HG02642 (cell line): ENCODE measurements around the gene RET.

Experiments
- ATAC-seq: cut with Tn5 transposase; IDR thresholded peaks from one replicate; pipeline ENCODE4 v1.9.1; 2021; ENCODE audit warnings: mild to moderate bottlenecking; ENCODE audit not compliant: unreplicated experiment, poor library complexity

The RET gene

DNA sequence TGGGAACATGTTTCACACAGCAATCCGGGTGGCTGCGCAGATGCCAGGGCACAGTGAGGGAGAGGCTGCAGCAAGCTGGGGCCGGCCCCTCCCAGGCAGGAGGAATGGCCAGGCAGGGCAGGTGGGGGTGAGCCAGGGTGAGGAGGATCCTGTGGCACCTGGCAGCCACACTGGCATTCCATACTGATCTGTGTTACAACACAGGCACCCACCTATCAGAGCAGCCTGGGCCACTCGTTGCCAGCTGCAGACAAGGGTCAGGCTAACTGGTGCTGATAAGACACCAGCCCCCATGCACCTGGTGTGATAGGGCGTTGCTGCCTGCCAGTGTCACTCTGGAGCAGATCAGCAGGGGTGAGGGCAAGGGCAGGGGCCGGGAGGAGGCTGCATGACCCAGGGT, 16.6 kb upstream of the RET start:
- ATAC-seq, result no peak

DNA sequence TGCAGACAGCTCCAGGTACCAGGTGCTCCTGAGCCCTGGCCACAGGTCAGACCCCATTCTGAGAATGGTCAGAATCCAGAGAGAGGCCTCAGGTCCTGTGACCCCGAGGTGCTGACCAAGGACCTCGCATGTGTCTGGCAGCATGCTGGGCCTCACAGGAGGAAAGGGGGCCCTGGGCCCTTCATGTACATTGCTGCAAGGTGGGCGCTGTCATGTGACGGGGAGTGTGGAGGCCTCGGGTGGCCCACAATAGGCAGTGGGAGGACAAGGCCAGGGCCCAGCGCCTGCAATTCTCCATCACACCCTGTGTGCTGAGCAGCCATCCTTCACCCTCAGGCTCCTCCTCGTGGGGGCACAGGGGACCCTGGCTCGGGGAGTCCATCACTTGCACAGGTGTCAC, 15.5 kb upstream of the RET start:
- no peak for ATAC-seq

DNA sequence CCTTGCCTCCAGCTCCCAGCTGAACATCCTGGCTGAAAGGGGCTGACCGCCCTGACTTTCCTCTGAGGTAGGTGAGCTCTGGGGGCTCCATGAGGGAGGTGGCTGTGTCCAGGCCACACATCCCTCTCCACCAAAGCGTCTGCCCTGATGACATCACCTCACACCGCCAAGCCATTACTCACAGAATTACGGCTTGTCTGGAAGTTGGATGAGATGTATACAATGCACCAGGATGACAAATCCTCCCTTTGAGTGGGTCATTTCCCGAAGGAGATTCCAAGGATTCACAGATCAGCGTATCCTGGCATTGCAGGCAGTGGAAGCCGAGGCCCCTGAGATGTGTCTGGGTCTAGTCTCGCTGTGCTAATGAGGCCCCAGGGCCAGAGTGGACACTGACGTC, 15.1 kb upstream of the RET start:
- ATAC-seq, result no peak

DNA sequence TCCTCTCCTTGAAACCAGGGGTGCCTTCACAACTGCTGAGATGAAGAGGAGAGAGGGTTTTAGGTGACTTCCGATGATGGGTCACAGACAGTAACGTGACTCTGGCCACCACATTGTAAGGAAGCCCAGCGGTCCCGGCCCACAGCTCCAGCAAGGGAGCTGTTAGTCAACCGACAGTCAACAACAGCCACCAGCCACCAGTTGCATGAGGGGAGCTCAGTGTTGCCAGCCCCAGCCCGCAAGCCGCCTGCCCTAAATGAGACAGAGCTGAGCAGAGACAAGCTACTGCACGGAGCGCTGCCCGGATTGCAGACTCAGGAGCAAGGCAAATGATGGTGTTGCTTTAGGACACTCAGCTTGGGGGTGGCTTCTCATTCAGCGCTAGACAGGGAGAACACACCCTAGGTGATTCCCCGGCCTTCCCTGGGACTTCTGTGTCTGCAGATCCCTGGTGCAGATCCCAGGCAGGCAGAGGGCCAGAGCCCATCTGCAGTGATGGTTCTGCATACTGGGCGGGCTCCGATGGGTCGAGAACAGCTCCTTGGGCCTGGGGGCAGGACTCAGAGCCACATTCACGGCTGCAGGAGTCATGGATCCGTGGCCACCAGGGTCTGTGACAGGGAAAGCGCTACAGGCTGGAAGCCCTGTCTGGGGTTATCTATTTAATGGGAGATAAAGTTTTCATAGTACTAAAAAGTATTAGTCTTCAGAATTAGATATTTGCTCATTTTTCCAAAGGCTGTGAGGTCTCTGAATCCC, 14.3 kb upstream of the RET start:
- no peak for ATAC-seq

DNA sequence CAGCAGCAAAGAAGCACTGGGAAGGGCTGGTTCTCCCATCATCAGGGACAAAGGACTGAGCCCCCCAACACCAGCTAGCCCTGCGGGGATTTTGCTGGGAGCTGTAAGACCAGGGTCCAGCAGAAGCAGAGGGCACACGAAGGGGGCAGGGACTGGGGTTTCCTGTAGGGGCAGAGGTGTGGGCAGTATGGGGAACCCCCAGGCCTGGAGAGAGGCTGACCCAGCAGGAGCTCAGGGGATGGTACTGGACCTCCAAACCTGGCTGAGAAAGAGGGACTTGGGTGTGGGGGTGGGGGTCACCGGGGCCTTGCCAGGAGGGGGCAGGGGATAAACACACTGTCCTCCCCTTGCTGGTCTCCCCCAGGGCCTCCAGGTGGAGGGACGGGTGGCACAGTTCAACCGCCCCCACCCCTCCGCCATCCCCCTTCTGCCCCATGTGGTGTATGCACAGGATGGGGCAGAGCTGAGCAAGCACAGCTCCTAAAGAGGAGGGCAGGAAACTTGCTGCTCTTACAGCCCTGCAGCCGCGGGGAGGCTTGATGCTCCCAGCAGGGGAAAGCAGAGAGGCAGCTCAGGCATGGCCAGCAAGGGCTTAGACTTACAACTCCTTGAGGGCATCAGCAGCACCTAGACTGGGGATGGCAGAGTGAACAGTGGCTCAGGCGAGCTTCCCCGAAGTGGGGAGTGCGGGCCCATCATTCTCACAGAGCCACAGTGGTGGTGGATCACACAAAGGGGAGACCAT, 12.4 kb upstream of the RET start:
- ATAC-seq, result no peak

DNA sequence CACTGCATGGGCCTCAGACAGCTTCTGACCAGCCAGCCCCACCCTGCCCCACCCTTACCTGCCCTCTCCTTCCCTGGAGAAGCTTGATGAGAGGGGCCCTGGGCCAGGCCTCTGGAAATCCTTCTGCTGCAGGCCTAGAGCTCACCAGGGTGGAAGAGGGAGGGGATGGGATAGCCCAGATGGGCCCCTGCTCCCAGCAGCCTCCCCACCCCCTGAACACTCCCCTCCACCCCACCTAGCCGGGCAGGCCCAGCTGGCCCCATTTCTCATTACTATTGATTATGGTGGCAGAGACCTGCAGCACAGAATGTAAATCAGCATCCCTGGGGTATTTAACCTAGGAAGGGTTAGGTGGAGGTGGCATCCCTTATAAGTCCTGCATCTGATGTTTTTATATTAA, 11.6 kb upstream of the RET start:
- no peak for ATAC-seq

DNA sequence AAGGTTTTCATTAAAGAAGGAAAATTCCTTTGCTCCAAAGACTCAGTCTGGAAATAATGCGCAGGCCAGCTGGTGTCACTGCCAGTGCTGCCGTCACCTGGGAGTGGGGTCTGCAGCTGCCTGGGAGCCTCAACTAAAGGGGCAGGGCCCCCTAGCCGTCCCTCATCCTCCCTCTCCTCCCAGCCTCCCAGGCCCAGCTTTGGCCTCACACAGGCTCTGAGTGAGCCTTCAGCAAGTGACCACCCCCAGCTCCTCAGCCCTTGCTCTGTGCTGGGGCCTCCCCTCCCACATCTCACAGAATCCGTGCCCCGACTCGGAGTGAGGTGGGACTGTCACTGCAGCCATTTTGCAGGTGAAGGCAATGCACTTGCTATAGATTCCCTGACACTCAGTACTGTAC, 11.1 kb upstream of the RET start:
- no peak for ATAC-seq

DNA sequence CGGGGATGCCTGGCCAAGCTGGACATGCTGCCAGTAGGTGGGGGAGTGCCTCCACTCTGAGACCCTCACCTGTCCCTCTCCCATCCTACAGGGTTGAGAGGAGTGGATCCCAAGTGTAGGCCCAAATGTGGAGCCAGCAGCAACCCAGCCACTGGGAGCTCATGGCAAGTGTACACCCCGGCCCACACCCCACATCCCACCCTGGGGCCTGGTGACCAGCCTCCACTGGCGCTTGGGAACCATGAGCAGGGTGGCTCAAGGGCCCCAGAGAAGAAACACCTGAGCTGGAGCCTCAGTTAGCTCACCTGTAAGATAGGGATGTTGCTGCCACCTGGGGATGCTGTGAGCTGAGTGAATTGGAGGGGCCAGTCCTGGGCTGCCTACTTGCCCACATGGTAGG, 10.4 kb upstream of the RET start:
- ATAC-seq, result no peak

DNA sequence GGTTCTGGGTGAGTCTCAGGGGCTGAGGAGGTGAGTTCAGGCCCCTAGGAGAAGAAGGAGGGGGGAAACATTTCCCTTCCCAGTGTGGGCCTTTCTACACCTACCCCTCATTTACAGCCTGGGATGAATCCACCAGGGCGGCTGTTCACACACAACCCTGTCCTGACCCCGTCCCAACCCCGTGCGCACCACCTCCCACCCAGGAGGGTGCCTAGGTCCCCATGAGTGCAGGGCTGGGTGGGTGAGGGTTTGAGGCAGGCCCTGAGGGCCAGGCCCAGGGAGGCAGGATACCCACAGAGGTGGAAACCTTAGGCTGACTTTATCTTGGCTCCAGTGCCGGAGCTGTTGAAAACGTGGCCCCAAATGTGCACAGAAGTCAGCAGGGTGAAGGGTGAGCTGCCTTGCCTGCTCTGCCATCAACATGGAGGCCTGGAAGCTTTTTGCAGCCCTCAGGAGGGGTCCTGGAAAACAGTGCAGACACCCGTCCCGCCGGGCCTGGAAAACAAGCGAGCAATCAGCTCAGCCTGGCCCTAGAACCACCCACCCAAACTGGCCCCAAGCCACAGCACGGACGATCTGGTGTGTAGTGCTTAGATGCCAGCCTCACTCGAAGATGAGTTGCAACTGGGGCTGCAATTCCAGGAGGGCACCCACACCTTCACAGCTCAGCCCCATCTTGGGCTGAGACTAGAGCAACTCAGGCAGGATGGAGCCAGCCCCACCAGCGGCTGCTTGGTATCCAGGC, 9.3 kb upstream of the RET start:
- ATAC-seq, result no peak

DNA sequence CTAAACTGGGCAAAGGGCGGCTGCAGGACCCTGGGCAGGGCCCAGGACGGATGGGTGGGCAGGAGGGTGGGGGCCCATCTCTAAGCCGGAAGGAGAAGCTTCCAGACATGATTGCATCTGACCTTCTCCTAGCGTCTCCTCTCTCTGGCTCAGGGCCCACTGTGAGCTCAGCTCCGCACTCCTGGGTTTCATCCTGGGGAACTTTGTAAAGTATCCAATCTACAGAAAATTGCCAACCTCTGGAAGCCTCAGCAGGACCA, 8.8 kb upstream of the RET start:
- ATAC-seq, result no peak

DNA sequence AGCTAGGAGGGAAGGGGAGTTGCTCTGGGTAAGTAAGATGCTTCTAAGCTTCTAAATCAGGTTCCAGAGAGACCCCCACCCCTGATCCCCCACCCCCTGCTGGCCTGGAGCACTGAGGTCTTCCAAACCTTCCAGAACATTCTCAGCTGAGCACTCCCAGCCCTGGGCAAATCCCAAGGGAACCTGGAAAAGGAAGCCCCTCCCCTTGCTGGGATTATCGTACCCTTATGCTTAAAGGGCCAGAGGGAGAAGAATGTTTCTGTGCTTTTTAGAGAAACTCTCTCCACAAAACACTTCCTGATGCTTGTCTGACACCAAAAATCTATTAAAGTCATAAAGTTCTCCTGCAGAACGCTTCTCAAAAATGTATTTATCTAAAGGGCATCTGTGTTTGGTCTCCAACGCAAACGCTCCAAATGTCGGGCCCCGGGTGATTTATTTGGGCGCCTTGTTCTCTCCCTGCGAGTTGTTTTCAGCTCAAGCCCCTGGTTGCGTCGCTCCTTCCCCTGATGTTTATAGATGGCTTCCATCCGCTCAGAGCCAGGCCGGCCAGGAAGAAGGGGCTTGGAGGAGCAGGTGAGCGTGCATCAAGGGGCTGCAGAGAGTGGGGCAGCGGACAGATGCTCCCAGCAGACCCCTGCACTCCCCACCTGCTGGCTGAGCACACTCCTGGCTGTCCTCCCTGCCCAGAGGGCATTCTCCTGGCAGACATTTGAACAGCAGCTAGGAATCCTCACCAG, 8.2 kb upstream of the RET start:
- no peak for ATAC-seq

DNA sequence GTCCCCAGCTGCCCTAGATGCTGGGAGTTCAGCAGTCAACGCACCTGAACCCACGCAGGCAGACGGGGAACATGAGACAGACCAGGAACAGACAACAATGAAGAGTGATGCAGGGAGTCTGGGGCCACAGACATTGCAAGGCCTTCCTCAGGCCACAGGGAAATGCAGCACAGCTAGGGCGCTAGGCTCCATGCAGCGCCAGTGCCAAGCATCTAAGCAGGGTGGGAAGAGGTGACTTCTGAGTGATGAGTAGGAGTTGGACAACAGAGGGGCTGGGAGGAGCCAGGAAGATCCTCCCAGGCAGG, 7.7 kb upstream of the RET start:
- ATAC-seq, result no peak

DNA sequence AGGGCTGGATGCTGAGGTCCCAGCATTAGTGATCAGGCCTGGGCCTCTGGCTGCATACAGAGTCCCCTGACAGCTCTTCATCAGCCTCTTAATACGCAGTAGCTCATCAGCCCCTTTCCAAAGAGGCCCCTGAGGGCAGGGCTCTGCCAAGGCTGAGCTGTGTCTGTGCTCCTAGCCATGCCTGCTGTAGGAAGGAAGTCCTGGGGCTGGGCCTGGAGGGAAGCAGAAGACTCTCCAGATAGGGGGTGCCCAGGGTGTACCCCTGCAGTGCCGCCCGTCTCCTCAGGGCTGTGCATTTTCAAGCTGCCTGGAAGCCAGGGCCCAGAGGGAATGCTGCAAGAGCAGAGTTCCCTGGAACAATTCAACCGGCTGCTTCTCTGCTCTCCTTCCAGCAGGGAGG, 7.3 kb upstream of the RET start:
- no peak for ATAC-seq

DNA sequence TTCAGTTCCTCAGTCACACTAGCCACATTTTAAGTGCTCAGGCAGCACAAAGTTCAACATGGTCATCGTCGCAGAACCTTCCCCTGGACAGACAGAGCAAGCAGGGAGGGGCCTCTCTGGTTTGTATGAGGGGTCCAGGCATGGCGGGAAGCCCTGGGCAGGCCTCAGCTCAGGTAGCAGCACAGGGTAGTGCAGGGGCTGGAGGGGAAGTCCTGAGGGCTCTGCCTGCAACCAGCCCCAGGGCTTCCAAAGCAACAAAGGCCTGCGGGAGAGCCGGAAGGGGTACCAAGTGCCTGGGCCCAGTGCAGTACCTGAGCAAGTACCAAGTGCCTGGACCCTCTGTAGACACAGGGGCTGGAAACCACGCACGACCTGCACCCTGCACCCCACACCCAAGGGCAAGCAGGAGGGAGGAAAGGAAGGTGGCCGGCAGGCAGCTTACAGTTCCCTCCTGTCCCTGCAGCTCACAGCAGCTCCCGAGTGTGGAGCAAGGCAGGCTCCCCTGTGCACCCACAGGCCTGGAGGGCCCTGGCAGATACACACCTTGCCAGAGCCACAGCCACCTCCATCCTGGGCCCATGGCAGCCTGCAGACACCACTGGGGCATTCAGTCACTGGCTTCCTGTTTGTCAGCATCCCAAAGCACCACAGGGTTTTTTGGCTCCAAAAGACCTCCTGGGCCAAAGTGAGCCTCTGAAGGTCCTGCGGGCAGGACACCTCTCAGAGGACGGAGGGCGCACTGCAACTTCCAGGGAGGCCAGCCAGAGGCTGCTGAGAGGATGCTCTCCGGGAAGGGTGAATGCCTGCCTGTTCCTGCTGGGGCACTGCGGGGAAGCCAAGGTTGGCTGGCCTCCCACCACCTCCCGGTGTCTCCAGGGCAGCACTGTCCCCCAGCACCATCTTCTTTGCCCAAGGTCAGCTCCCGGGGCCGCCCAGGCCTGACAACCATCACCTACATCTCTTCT, 6.5 kb upstream of the RET start:
- no peak for ATAC-seq

DNA sequence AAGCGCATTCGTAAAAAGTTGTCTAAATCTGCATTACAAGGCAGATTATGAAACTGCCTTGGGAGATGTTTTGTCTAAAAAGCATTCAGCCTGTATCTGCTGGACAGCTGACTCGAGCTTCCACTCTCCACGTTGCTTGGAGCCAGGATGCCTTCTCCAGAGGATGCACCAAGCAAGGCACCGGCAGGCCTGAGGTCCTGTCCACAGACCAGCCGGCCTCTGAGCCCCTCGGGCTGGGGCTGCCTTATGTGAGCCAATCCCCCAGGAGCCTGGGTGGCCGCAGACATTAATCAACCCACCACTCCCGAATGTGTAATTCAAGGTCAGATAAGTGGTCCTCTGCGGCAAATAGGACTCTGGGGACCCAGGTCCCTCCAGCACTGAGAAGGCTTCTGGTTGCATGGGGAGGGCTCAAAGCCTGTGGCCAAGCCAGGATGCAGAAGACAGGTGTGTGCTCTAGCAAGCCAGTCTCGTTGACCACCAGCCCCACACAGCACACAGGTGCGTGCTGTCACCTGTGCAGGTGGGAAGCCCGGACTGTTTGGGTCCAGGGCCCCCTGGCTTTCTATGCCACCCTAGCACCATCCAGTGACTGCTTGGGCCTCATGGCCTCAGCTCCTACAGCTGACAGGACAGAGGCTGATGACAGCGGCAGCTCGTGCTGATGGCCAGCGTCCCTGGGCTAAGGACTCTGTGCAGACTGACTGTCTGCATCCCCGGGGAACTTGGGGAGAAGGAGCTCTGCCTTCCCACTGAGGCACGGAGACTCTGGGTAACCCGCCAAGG, 4.8 kb upstream of the RET start:
- ATAC-seq, result no peak

DNA sequence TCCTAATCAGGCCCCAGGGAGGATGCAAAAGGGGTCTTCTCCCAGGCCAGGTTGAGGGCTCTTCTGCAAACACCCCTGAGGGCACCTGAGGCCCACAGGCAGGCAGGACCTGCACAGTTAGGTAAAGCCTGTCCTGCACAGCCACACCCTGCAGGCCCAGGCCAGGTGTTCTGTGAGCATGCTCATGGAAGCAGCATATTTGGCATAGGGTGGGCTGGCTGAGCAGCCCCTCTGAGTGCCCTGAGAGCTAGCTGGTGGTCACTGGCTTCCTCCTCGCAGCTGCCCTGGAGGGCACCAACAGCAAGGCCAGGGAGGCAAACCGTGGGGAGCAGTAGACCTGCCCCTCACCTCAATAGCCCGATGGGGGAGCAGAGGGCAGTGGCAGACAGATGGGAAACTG, 3.7 kb upstream of the RET start:
- no peak for ATAC-seq

DNA sequence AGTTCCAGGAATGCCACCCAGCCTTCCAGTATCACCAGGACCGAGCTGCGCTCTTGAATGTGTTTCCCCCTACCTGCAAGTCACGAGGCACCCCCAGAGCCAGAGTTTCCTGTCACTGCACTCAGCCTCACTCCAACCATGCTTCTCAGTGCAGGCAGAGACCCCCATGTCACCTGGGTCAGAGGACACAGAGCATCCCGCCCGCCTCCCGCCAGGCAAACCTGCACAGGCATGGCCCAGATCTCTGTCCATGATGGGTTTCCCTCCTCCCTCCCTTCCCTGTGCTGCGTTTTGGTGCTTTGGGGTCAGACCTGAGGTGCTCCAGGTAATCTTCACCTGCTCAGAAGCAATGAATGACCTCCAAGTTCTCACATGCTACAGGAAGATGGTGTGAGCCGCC, 3.1 kb upstream of the RET start:
- ATAC-seq, result no peak

DNA sequence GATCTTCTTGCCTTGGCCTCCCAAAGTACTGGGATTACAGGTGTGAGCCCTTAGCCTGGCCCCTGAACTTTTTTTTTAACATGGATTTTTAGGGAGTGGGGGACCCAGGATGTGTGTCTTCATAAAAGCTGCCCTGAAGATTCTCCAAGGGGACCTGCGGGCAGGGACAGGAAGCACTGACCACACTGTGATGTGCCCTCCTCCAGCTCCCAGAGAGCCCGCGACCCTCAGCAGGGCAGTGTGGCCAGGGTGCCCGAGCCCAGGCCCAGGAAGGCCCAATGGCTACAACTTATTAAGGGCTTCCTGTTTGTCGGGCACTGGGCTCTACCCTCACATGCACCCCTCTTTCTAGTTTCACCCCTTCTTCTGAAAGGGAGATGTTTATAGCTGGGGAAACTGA, 2.5 kb upstream of the RET start:
- no peak for ATAC-seq

DNA sequence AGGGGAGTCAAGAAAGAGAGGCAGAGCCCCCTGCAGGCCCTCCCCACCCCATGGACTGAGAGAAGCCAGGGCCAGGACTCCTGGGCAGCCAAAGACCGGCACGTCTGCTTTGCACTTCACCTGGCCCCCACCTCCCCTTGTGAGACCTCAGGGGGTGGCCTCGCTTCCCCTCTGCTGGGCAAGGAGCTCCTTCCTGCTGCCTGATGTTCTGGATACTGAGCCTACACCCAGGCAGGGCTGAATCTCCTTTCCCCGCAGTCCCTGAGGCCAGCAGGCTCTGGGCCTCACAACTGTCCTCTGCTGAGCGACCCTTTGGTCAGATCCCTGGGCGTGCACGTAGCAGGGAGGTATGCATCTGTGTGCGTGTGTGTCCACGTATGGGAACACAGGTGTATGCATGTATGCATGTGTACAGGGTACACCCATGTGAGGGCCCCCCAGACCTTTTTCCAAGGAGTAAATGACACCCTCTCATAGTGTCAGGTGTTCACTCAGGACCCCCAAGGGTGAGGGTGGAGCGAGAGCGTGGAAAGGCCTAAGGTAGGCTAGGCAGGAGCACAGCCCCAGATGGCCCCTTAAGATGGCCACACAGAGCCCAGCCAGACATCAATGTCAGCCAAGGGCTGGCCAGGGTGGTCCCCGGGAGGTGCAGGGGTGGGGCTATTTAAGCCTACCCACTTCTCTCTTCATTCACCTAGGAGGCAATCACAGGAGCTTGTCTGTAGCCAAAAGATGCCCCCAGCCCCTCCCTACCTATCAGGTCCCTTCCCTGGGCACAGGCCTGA, 1.9 kb upstream of the RET start:
- ATAC-seq, result no peak
